ENCODE measurements around the gene SNX18.

Gene SNX18

GRCh38 chr5:54516051-54516655, 1.4 kb upstream of the SNX18 start:
- ChIA-PET CTCF (interaction anchor here (0.6 to 3.7 kb wide), 24 partner anchors 9 to 809 kb away, joined by 3 to 56 read pairs (median 5); no protein-coding TSS in a partner anchor), POLR2A (no interaction called here)
- H3K9me3 ChIP-seq (ENCODE audit: control insufficient read depth, insufficient read depth, low read depth, low read length) = no peaks in the 10 kb centered on the region
- no peak overlapping the region for H3K4me3 ChIP-seq (ENCODE audit: low read depth, low read length)
- H3K27ac ChIP-seq (ENCODE audit: extremely low read depth, low read depth, low read length) = no peak overlapping the region
- TF ChIP-seq ZBTB1 (tag by site-specific recombination; IDR thresholded peaks at IDR 0.05) (no peak), SP2 (tag by site-specific recombination; IDR thresholded peaks at IDR 0.05) (no peak), ZNF623 (tag by site-specific recombination; IDR thresholded peaks at IDR 0.05) (no peak), ZNF114 (tag by site-specific recombination; IDR thresholded peaks at IDR 0.05) (no peak), ZNF274 (IDR thresholded peaks at IDR 0.05; ENCODE audit: low read length) (no peak), ZNF274 (tag by site-specific recombination; IDR thresholded peaks at IDR 0.05; ENCODE audit: borderline replicate concordance) (no peak), KLF16 (tag by site-specific recombination; IDR thresholded peaks at IDR 0.05) (no peak), ZNF24 (tag by site-specific recombination; IDR thresholded peaks at IDR 0.05) (no peak), ZNF792 (tag by site-specific recombination; IDR thresholded peaks at IDR 0.05) (no peak), KLF8 (tag by site-specific recombination; IDR thresholded peaks at IDR 0.05) (no peak), SCRT1 (tag by site-specific recombination; IDR thresholded peaks at IDR 0.05; ENCODE audit: borderline replicate concordance) (no peak)
- no peaks in the 10 kb centered on the region; the same call in 1 of the 2 replicates for H3K4me1 ChIP-seq (ENCODE audit: control insufficient read depth, insufficient read depth, low read length)
- H3K36me3 ChIP-seq (ENCODE audit: control insufficient read depth in 2 of 2, insufficient read depth in 1 of 2, low read length in 2 of 2) = peaks cover 0 to 10% of the 10 kb centered on the region in 2 experiments; a peak in 2 of 3 replicates

GRCh38 chr5:54517174-54517511, 416 bp upstream of the SNX18 start:
- TF ChIP-seq ZNF155 (tag by site-specific recombination; IDR thresholded peaks at IDR 0.05) (no peak), REST (tag by site-specific recombination; IDR thresholded peaks at IDR 0.05) (peak; percentile 62; the same call in 1 of the 2 replicates), ZNF112 (tag by site-specific recombination; IDR thresholded peaks at IDR 0.05) (no peak), EGR2 (tag by site-specific recombination; IDR thresholded peaks at IDR 0.05; ENCODE audit: low read depth) (no peak), ZNF514 (tag by site-specific recombination; IDR thresholded peaks at IDR 0.05) (no peak)
- Histone ChIP-seq H3K9me3 (ENCODE audit: control insufficient read depth, insufficient read depth, low read depth, low read length) (no peaks in the 10 kb centered on the region), H3K36me3 (ENCODE audit: control insufficient read depth in 2 of 2, insufficient read depth in 1 of 2, low read length in 2 of 2) (peaks cover 4 to 10% of the 10 kb centered on the region in 2 experiments; a peak in 2 of 3 replicates), H3K27ac (ENCODE audit: extremely low read depth, low read depth, low read length) (no peak overlapping the region), H3K4me3 (ENCODE audit: low read depth, low read length) (peak overlapping the region; percentile 18), H3K4me1 (ENCODE audit: control insufficient read depth, insufficient read depth, low read length) (peaks cover 6% of the 10 kb centered on the region; the same call in 1 of the 2 replicates)
- CTCF ChIA-PET = interaction anchor here (0.6 to 3.7 kb wide), 50 partner anchors 12 to 1099 kb away, joined by 3 to 56 read pairs (median 4); partner anchors contain the start of gene GPX8
- POLR2A ChIA-PET = interaction anchor here (1.3 kb wide), 1 partner anchor 642 kb away, joined by 3 read pairs; the partner anchor contains the start of gene GPX8

GRCh38 chr5:54518146-54518817, 723 bp downstream of the SNX18 start:
- POLR2A ChIA-PET = interaction anchor here (1.3 kb wide), 1 partner anchor 641 kb away, joined by 3 read pairs; the partner anchor contains the start of gene GPX8
- peak overlapping the region; percentile 86 for H3K27ac ChIP-seq (ENCODE audit: extremely low read depth, low read depth, low read length)
- CTCF ChIA-PET = interaction anchor here (0.6 to 3.7 kb wide), 19 partner anchors 11 to 642 kb away, joined by 3 to 56 read pairs (median 4); partner anchors contain the start of gene GPX8
- peak overlapping the region; percentile 83 for H3K4me3 ChIP-seq (ENCODE audit: low read depth, low read length)
- peaks cover 13% of the 10 kb centered on the region for H3K4me1 ChIP-seq (ENCODE audit: control insufficient read depth, insufficient read depth, low read length)
- no peaks in the 10 kb centered on the region for H3K9me3 ChIP-seq (ENCODE audit: control insufficient read depth, insufficient read depth, low read depth, low read length)
- H3K36me3 ChIP-seq (ENCODE audit: control insufficient read depth in 2 of 2, insufficient read depth in 1 of 2, low read length in 2 of 2) = peaks cover 4 to 10% of the 10 kb centered on the region in 2 experiments; a peak in 2 of 3 replicates
- TF ChIP-seq ZNF449 (tag by site-specific recombination; IDR thresholded peaks at IDR 0.05) (peak; percentile 87), ZNF747 (tag by site-specific recombination; IDR thresholded peaks at IDR 0.05) (no peak), ZNF76 (tag by site-specific recombination; IDR thresholded peaks at IDR 0.05; ENCODE audit: borderline replicate concordance, low read depth) (no peak), ZNF274 (IDR thresholded peaks at IDR 0.05; ENCODE audit: low read length) (no peak), ZNF274 (tag by site-specific recombination; IDR thresholded peaks at IDR 0.05; ENCODE audit: borderline replicate concordance) (no peak), MYNN (tag by site-specific recombination; IDR thresholded peaks at IDR 0.05; ENCODE audit: borderline replicate concordance) (no peak), ZNF202 (tag by site-specific recombination; IDR thresholded peaks at IDR 0.05; ENCODE audit: borderline replicate concordance) (peak; percentile 80), ZBTB8A (tag by site-specific recombination; IDR thresholded peaks at IDR 0.05) (peak; percentile 80), ZNF837 (tag by site-specific recombination; IDR thresholded peaks at IDR 0.05) (no peak), CTCF (tag by site-specific recombination; IDR thresholded peaks at IDR 0.05) (0 out of 2 replicates have a peak, but pooled peaks have one; percentile 10)
